MCF 10A (cell line): ENCODE measurements around the gene SIGLEC6. TPM values are rescaled to one million over a fixed set of nuclear protein-coding genes. Genes with fewer than 3 reads are reported as not detected.

Source experiments
- BruUV-seq: library from RNA; stranded (reverse); fragments of 400-500 nt; replicated peaks from 2 replicates; lab custom pipeline; 2021; lab: Mats Ljungman, UMichigan
- CTCF ChIA-PET: fragments of 300-600 bp; sonication (Branson Sonifier 250); formaldehyde crosslinking; extraction: SDS; loops from one replicate; lab custom pipeline; 2021; ENCODE audit warnings: antibody characterized with exemption, inconsistent platforms; lab: Yijun Ruan, JAX
- POLR2A ChIA-PET: fragments of 300-600, 350-650 bp; sonication (Branson Sonifier 250); formaldehyde crosslinking; extraction: SDS; loops from one replicate; lab custom pipeline; 2020; ENCODE audit warnings: antibody characterized with exemption, inconsistent platforms; lab: Yijun Ruan, JAX
- DNase-seq: peaks from one replicate; pipeline ENCODE4 v3.0.0-alpha.2; 2018; ENCODE audit not compliant: unreplicated experiment
- H3K27ac Mint-ChIP-seq: one replicate; pipeline ENCODE4 v1.8.0; 2022; ENCODE audit warnings: mild to moderate bottlenecking, low read depth, mixed read lengths; ENCODE audit not compliant: unreplicated experiment
- H3K27me3 Mint-ChIP-seq: one replicate; pipeline ENCODE4 v1.8.0; 2022; ENCODE audit warnings: mixed read lengths; ENCODE audit not compliant: insufficient read depth, unreplicated experiment
- H3K36me3 Mint-ChIP-seq: one replicate; pipeline ENCODE4 v1.8.0; 2022; ENCODE audit warnings: mild to moderate bottlenecking, moderate library complexity, mixed read lengths; ENCODE audit not compliant: insufficient read depth, unreplicated experiment
- H3K4me1 Mint-ChIP-seq: one replicate; pipeline ENCODE4 v1.8.0; 2022; ENCODE audit warnings: mixed read lengths; ENCODE audit not compliant: insufficient read depth, unreplicated experiment
- H3K4me3 Mint-ChIP-seq: one replicate; pipeline ENCODE4 v1.8.0; 2022; ENCODE audit warnings: mild to moderate bottlenecking, moderate library complexity, mixed read lengths; ENCODE audit not compliant: unreplicated experiment
- H3K9me3 Mint-ChIP-seq: one replicate; pipeline ENCODE4 v1.8.0; 2022; ENCODE audit warnings: mixed read lengths; ENCODE audit not compliant: unreplicated experiment
- intact Hi-C: fragments of 100-400 bp; cut with micrococcal nuclease; formaldehyde crosslinking; loops from 2 replicates; pipeline ENCODE4 v1.14.1; 2022
- total RNA-seq: library from RNA; stranded (reverse); gene quantifications from 2 replicates; pipeline ENCODE4 v1.2.3, GENCODE V29; 2022
- TF ChIP-seq, protein P1 (sequence below): fragments of 200-600 bp; IDR thresholded peaks from one replicate; pipeline ENCODE4 v1.8.0; 2022; ENCODE audit warnings: antibody characterized with exemption, mild to moderate bottlenecking; ENCODE audit not compliant: unreplicated experiment

Gene SIGLEC6
- total RNA-seq, 1 experiment from 2014 or later = not detected

DNA sequence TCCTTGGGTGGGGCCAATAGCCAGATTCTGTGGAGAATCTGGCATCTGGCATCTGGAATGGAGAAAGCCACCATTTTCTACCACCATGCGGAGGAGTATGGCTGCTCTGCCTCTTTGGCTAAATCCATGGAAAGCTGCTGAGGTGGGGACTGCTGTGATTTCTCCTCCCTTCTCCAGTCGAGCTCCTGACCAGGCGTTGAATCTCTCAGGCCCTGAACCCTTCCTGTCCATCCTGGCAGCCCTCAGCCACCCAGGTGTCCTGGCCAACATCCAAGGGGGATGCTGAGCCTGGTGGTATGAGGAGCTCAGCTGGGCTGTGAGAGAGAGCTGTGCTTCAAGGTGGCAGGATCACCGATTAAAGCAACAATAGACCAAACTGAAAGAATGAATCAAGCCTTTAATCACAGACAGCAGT is 17.4 kb upstream of the SIGLEC6 start:
- TF ChIP-seq, protein P1, sequence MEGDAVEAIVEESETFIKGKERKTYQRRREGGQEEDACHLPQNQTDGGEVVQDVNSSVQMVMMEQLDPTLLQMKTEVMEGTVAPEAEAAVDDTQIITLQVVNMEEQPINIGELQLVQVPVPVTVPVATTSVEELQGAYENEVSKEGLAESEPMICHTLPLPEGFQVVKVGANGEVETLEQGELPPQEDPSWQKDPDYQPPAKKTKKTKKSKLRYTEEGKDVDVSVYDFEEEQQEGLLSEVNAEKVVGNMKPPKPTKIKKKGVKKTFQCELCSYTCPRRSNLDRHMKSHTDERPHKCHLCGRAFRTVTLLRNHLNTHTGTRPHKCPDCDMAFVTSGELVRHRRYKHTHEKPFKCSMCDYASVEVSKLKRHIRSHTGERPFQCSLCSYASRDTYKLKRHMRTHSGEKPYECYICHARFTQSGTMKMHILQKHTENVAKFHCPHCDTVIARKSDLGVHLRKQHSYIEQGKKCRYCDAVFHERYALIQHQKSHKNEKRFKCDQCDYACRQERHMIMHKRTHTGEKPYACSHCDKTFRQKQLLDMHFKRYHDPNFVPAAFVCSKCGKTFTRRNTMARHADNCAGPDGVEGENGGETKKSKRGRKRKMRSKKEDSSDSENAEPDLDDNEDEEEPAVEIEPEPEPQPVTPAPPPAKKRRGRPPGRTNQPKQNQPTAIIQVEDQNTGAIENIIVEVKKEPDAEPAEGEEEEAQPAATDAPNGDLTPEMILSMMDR = no peak
- Mint-ChIP-seq H3K4me3 (no peak overlapping the region), H3K27me3 (no peaks in the 10 kb centered on the region), H3K36me3 (no peaks in the 10 kb centered on the region), H3K27ac (no peak overlapping the region), H3K9me3 (peaks cover 25% of the 10 kb centered on the region), H3K4me1 (no peaks in the 10 kb centered on the region)
- no peak for DNase-seq
- POLR2A ChIA-PET = interaction anchor here (0.7 kb wide), 1 partner anchor 18 kb away, joined by 3 read pairs; no protein-coding TSS in a partner anchor
- no TSS peak for BruUV-seq
- intact Hi-C loops = no loop called here
- CTCF ChIA-PET = interaction anchor here (0.7 to 1.5 kb wide), 3 partner anchors 33 to 152 kb away, joined by 4 to 5 read pairs (median 4); no protein-coding TSS in a partner anchor

DNA sequence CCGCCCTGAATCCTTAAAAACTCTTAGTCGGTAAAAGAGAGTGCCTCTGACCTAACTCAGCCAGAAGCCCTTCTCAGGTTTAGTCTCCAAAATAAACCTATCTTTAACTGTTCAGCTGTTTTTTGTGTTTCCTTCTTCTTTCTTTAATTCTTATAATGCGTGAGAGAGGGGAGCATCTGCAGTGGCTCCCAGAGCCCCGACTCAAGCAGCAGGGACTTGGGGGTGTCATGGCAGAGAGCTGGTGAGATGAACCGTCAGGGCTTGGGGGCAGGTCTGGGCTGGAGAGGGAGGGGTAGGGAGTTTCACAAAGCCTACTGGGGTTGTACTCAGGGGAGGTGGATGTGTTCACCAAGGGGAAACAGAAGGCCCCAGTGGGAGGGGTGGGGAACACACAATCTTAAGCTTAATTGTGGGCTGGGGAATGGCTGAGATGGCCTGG is 16.8 kb upstream of the SIGLEC6 start:
- Mint-ChIP-seq H3K36me3 (no peaks in the 10 kb centered on the region), H3K27me3 (no peaks in the 10 kb centered on the region), H3K9me3 (peaks cover 28% of the 10 kb centered on the region), H3K27ac (no peak overlapping the region), H3K4me1 (no peaks in the 10 kb centered on the region), H3K4me3 (no peak overlapping the region)
- CTCF ChIA-PET = interaction anchor here (0.7 to 1.5 kb wide), 3 partner anchors 33 to 152 kb away, joined by 4 to 5 read pairs (median 4); no protein-coding TSS in a partner anchor
- TF ChIP-seq, protein P1 = no peak
- intact Hi-C loops = no loop called here
- POLR2A ChIA-PET = interaction anchor here (0.7 kb wide), 2 partner anchors 17 to 337 kb away, joined by 3 to 4 read pairs; no protein-coding TSS in a partner anchor
- no peak for DNase-seq
- BruUV-seq = no TSS peak

DNA sequence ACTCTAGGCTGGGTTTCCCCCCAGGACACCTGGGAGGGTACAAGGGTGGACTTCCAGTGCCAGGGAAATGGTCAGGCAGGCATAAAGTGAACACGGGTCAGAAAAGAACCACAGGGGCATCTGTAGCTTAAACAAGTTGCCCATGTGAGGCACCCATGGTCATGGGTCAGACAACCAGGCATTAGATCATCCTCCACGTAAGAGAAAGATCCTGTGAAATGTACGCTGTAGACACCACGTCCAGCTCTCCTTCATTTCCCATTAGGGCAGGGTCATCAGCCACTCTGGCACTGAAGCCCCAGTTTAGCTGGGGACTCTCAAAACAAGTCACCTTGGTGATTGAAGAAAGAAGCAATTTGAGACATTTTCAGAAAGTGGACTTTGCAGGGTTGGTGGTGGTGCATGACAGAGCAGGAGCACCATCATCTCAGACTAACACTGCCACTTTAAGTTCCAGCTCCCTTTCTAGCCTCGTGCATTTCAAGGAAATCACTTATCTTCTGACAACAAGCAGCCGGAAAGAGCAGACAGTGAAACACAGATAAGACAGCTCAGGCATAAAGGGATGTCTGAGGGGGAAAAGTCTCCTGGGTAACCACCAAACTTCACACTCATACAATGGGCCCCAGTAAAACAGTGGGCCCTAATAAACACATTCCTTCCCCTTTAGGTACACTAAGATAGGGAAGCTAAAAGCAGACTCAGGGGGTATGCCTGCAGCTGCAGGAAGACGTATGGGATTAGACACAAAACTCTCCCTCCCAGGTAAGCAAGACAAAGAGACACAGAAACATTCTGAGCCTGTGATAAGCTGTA is 16.1 kb upstream of the SIGLEC6 start:
- Mint-ChIP-seq H3K27me3 (no peaks in the 10 kb centered on the region), H3K4me3 (no peak overlapping the region), H3K27ac (no peak overlapping the region), H3K36me3 (no peaks in the 10 kb centered on the region), H3K9me3 (peaks cover 25% of the 10 kb centered on the region), H3K4me1 (no peaks in the 10 kb centered on the region)
- intact Hi-C loops = no loop called here
- BruUV-seq = no TSS peak
- POLR2A ChIA-PET = interaction anchor here (0.7 kb wide), 1 partner anchor 338 kb away, joined by 4 read pairs; no protein-coding TSS in a partner anchor
- CTCF ChIA-PET = interaction anchor here (0.7 to 1.5 kb wide), 3 partner anchors 32 to 151 kb away, joined by 4 to 5 read pairs (median 4); no protein-coding TSS in a partner anchor
- TF ChIP-seq, protein P1 = no peak
- DNase-seq = no peak

DNA sequence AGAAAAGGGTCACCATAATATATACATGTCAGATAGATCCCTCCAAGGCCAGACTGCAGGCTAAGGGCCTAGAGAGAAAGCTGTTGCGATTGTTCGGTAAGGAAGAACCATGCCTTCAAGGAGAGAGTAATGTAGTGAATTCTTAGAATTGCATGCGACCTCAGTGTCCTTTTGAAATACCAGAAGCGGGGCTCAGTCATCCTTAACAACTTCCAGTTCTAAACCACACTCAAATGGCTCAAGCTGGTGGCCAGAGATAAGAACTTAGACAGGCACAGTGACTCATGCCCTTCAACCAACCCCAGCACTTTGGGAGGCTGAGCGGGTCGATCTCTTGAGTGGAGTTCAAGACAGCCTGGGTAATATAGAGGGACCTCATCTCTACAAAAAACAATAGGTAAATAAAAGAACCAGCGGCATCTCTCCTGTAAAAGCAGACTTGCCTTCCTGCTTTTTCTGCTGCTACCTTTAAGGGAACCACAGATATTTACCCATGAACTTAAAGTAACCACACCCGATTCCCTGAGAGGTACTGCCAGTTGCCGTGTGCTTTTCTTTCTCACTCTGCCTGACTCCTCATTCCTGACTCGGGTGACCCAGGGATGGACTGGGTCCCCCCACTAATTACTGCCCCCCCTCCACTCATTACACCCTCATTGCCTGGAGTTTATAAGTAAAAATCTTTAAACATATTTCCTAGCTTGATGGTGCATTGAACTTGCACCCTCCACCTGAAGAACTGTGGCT is 15.4 kb upstream of the SIGLEC6 start:
- no peak for DNase-seq
- Mint-ChIP-seq H3K4me3 (no peak overlapping the region), H3K9me3 (peaks cover 17% of the 10 kb centered on the region), H3K27me3 (no peaks in the 10 kb centered on the region), H3K36me3 (no peaks in the 10 kb centered on the region), H3K27ac (no peak overlapping the region), H3K4me1 (no peaks in the 10 kb centered on the region)
- TF ChIP-seq, protein P1 = no peak
- POLR2A ChIA-PET = no interaction called here
- BruUV-seq = no TSS peak
- CTCF ChIA-PET = no interaction called here
- intact Hi-C loops = no loop called here
